Thoracic aorta (tissue), 2 donors: ENCODE data around the gene RASSF4. TPM values are rescaled to one million over a fixed set of nuclear protein-coding genes. Genes with fewer than 3 reads are reported as not detected.

Experiments used
- ATAC-seq: fragments of 150-250 bp; one replicate; pipeline ENCODE4 v1.8.0; 2017; ENCODE audit warnings: low read depth; ENCODE audit not compliant: insufficient number of reproducible peaks, low FRiP score
- DNase-seq: peaks from one replicate; pipeline ENCODE4 v3.0.0-alpha.2; 2020; ENCODE audit warnings: low spot score
- H3K27ac ChIP-seq, 2 donors: fragments of 200-600 bp; sonication (generic); 1 replicate in 1 of 2; 2 replicates in 1 of 2; pipeline ENCODE4 v1.5.1; 2016; ENCODE audit warnings: mild to moderate bottlenecking in 2 of 2, moderate library complexity in 2 of 2
- H3K27me3 ChIP-seq: fragments of 200-600 bp; sonication (generic); replicated peaks from 2 replicates; pipeline ENCODE4 v1.6.0; 2016; ENCODE audit warnings: mild to moderate bottlenecking; ENCODE audit not compliant: insufficient read depth
- H3K36me3 ChIP-seq: fragments of 200-600 bp; sonication (generic); one replicate; pipeline ENCODE4 v1.5.1; 2016
- H3K4me1 ChIP-seq, 2 donors: fragments of 200-600 bp; sonication (generic); 1 replicate in 1 of 2; 2 replicates in 1 of 2; pipeline versions ENCODE4 v1.5.1 to v1.6.0; 2016; ENCODE audit warnings: low read depth in 2 of 2, mild to moderate bottlenecking in 1 of 2; ENCODE audit not compliant: control insufficient read depth in 1 of 2
- H3K4me3 ChIP-seq: fragments of 200-600 bp; sonication (generic); 2 replicates; pipeline ENCODE4 v1.5.1; 2016; ENCODE audit warnings: mild to moderate bottlenecking
- H3K9me3 ChIP-seq: fragments of 200-600 bp; sonication (generic); 2 replicates; pipeline ENCODE4 v1.5.1; 2016
- total RNA-seq, 2 donors: library from RNA; depleted of rRNA; stranded (reverse); fragments of >200 nt; gene quantifications; one replicate each; pipeline versions ENCODE4 v1.1.0 to v1.2.3, GENCODE V29; 2016
- TF ChIP-seq, protein P1 (sequence below): fragments of 200-600 bp; sonication (generic); IDR thresholded peaks from one replicate; pipeline ENCODE4 v1.5.1; 2019; ENCODE audit warnings: antibody characterized with exemption

Gene RASSF4
- total RNA-seq, 2 donors from 2014 or later = 48.5 to 68.5 TPM

DNA sequence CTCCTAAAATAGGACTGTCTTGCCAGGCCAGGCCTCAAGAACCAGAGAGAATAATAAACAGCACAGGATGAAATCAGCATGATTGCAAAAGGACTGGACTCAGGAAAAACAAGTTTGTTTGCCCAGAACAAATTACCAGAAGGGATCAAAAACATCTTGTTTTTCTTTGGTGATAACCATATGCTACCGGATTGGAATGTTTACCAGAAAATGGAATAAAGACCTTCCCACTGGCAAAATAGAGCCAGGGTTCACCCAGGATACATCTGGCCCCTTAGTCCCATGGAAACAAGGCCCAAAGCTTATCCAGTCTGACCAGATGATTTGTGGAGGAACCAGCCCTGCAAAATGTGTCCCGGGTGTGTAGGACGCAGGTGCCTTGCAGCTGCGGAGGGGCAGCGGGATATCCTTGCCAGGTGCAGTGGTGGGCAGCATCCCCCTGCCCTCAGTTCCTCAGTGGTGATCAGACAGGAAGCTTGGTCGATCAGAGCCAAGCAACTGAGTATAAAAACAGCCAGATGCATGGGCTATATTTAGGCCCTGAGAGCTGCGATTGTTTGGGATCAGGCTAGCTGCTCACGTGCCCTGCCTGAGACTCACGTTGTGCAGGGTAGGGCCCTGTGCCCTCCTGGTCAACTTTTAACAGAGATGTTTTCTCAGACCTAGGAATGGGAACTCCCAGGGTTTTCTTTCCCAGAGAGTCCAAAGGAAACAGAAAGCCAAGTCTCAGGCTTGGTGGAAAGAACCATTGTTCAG lies 36.5 kb downstream of the RASSF4 start:
- H3K4me3 ChIP-seq = peak overlapping the region; percentile 41
- H3K4me1 ChIP-seq = peaks cover 55 to 84% of the 10 kb centered on the region in 2 donors
- peak; percentile 80 for ATAC-seq
- DNase-seq = no peak
- H3K27me3 ChIP-seq = no peaks in the 10 kb centered on the region
- TF ChIP-seq, protein P1, sequence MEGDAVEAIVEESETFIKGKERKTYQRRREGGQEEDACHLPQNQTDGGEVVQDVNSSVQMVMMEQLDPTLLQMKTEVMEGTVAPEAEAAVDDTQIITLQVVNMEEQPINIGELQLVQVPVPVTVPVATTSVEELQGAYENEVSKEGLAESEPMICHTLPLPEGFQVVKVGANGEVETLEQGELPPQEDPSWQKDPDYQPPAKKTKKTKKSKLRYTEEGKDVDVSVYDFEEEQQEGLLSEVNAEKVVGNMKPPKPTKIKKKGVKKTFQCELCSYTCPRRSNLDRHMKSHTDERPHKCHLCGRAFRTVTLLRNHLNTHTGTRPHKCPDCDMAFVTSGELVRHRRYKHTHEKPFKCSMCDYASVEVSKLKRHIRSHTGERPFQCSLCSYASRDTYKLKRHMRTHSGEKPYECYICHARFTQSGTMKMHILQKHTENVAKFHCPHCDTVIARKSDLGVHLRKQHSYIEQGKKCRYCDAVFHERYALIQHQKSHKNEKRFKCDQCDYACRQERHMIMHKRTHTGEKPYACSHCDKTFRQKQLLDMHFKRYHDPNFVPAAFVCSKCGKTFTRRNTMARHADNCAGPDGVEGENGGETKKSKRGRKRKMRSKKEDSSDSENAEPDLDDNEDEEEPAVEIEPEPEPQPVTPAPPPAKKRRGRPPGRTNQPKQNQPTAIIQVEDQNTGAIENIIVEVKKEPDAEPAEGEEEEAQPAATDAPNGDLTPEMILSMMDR = no peak
- peak overlapping the region; percentile 87 to 92 for H3K27ac ChIP-seq
- H3K9me3 ChIP-seq = no peaks in the 10 kb centered on the region
- no peaks in the 10 kb centered on the region for H3K36me3 ChIP-seq

DNA sequence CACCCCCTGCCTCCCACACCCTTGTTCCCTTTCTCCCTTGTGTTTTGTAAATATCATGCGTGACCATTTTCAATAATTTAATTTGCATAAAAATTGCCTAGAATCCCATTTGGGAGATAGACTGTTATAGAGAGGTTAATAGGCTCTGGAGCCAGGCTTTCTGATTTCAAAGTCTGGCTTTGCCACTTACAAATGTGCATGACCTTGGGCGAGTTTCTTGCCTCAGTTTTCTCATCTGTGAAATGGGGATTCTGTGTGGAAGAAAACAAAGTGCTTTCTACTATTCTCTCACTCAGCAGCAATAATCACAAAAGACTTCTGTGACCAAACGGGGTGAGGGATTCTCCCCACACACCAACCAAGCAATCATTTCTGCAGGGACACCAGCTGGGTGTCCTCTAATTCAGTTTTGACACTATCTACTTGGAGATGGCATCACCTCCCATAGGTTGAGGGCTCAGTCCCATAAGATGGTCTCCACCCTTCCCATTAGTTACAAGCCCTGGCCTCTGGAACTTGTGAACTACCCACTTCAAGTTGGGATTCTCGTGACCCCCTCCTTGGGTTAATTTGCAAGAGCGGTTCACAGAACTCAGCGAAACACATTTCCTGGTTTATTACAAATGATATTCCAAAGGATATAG lies 37.6 kb downstream of the RASSF4 start:
- Histone ChIP-seq H3K27me3 (no peaks in the 10 kb centered on the region), H3K27ac (peak overlapping the region; percentile 87 to 92), H3K9me3 (no peaks in the 10 kb centered on the region), H3K4me1 (peaks cover 55 to 78% of the 10 kb centered on the region in 2 donors), H3K36me3 (no peaks in the 10 kb centered on the region), H3K4me3 (peak overlapping the region; percentile 41)
- ATAC-seq (no peak), DNase-seq (no peak)
- TF ChIP-seq, protein P1 = no peak

DNA sequence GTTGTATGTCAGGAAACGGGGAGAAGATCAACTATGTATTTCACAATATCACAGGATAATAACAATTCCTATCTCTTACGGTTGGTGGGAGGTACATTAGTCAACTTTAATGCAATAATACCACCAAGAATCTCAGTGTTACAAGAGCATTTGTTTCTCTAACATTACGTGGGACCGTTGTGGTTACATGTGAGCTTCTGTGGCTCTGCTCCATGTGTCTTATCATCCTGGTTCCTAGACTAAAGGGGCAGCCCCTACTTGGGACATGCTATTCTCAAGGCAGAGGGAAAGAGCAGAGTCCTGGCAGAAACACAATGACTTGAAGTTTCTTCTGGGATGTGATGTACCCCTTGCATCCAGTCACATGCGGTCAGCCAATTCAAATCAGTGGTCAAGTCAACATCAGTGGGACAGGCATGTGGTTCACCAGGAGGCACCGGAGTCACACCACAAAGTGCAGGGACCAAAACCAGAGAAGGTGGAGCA lies 38.6 kb downstream of the RASSF4 start:
- Histone ChIP-seq H3K27ac (peak overlapping the region; percentile 87 to 92), H3K4me3 (no peak overlapping the region), H3K9me3 (no peaks in the 10 kb centered on the region), H3K36me3 (no peaks in the 10 kb centered on the region), H3K27me3 (no peaks in the 10 kb centered on the region), H3K4me1 (peaks cover 50 to 74% of the 10 kb centered on the region in 2 donors)
- ATAC-seq (no peak), DNase-seq (no peak)
- TF ChIP-seq, protein P1 = no peak

DNA sequence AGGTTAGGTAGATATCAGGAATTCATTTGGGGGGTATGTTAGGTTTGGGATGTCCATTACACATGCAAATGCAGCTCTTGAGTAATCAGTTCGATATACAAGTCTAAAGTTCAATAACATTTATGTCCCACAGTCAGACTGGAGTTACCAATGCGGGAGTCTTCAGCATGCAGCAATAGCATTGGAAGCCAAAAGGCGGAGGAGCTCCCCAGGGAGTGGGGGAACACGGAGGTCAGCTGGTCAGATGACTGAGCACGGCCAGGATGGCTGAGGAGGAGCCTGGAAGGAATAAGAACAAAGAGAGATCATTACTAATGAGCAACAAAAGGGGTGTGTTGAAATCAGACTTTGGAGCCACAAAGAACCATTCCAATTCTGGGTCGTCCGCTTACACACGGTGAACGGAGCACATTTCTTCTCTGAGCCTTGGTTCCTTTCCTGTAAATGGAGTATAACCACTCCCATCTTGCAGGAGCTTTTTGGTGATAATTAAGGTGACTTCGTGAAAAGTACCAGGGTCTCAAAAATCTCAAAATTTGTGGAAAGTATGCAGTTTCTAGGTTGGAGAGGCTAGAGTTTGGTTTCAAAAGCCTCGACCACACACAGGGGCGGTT lies 40.6 kb downstream of the RASSF4 start:
- DNase-seq = no peak
- no peaks in the 10 kb centered on the region for H3K9me3 ChIP-seq
- H3K4me1 ChIP-seq = peaks cover 31 to 59% of the 10 kb centered on the region in 2 donors
- ATAC-seq = no peak
- TF ChIP-seq, protein P1 = no peak
- peak overlapping the region; percentile 88 for H3K27ac ChIP-seq
- H3K4me3 ChIP-seq = peak overlapping the region; percentile 82
- no peaks in the 10 kb centered on the region for H3K27me3 ChIP-seq
- H3K36me3 ChIP-seq = no peaks in the 10 kb centered on the region

DNA sequence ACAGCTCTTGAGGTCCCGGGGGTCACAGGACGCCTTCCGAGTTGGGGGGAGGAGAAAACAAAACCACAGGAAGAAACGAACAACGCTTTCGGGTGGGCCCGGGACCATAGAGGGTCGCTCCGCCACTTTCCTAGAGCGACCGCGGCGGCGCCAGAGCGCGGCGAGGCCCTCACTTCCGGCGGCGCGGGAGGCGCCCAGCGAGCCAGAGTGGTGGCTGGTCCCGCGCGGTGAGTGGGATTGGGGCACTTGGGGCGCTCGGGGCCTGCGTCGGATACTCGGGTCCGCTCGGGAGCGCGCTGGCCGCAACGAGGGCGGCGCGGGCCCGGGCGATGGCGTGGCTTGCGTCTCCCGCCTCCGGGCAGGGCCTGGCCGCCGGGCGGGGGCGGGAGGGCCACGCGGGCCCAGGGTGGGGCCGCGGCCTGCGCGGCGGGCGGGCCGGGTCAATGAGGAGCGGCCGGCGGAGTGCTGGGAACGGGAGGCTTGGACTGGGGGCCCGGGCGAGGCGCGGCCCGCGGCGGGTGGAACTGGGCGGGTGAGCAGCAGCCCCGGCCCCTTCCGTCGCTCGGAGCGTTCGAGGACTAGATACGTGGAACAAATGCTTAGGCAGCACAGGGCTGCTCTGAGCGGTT lies 41.3 kb downstream of the RASSF4 start, which contains the start of gene ZNF22:
TSS of gene ZNF22 (plus strand) at position 172 of the 629 bp plus-strand sequence. CDS start 2,446 bp downstream, outside the sequence.
- DNase-seq (no peak), ATAC-seq (peak; percentile 16)
- Histone ChIP-seq H3K36me3 (no peaks in the 10 kb centered on the region), H3K9me3 (no peaks in the 10 kb centered on the region), H3K4me3 (peak within 1 kb of the TSS; percentile 82), H3K27ac (peak within 1 kb of the TSS; percentile 88), H3K27me3 (no peaks in the 10 kb centered on the region), H3K4me1 (peaks cover 25 to 52% of the 10 kb centered on the region in 2 donors)
- TF ChIP-seq, protein P1 = peak; percentile 21
